Kidney capillary endothelial cell (primary cell): ENCODE measurements around the gene RSPO4.

ENCODE experiments used
- DNase-seq: peaks from one replicate; pipeline ENCODE4 v3.0.0-alpha.2; 2018; ENCODE audit warnings: low spot score

The RSPO4 gene

GRCh38 chr20:967796-968742, 34.0 kb downstream of the RSPO4 start:
- peak; percentile 10 for DNase-seq

GRCh38 chr20:965956-966355, 36.2 kb downstream of the RSPO4 start:
- no peak for DNase-seq

- DNase-seq: no peak
Observed at GRCh38 chr20:963795-964194, 38.3 kb downstream of the RSPO4 start.

GRCh38 chr20:962683-963082, 39.4 kb downstream of the RSPO4 start:
- no peak for DNase-seq

- DNase-seq: no peak
Observed at GRCh38 chr20:962223-962622, 39.9 kb downstream of the RSPO4 start.

GRCh38 chr20:961768-962167, 40.3 kb downstream of the RSPO4 start:
- DNase-seq: no peak

GRCh38 chr20:959996-960615, 42.0 kb downstream of the RSPO4 start:
- no peak for DNase-seq

GRCh38 chr20:958936-959815, 42.9 kb downstream of the RSPO4 start:
- no peak for DNase-seq

- DNase-seq: no peak
Observed at GRCh38 chr20:957544-957943, 44.6 kb downstream of the RSPO4 start.

GRCh38 chr20:956330-956951, 45.7 kb downstream of the RSPO4 start:
- peak; percentile 46 for DNase-seq

- no peak for DNase-seq
Observed at GRCh38 chr20:955656-956055, 46.5 kb downstream of the RSPO4 start.

GRCh38 chr20:955111-955510, 47.0 kb downstream of the RSPO4 start:
- no peak for DNase-seq

GRCh38 chr20:953742-954141, 48.4 kb downstream of the RSPO4 start:
- DNase-seq: no peak

- DNase-seq: no peak
Observed at GRCh38 chr20:952196-952795, 49.8 kb downstream of the RSPO4 start.

- DNase-seq: no peak
Observed at GRCh38 chr20:951384-952169, 50.5 kb downstream of the RSPO4 start.

- no peak for DNase-seq
Observed at GRCh38 chr20:949717-950116, 52.4 kb downstream of the RSPO4 start.

- no peak for DNase-seq
Observed at GRCh38 chr20:946826-947225, 55.3 kb downstream of the RSPO4 start.

GRCh38 chr20:945841-946240, 56.3 kb downstream of the RSPO4 start:
- DNase-seq: no peak

- no peak for DNase-seq
Observed at GRCh38 chr20:944774-945410, 57.2 kb downstream of the RSPO4 start.

- no peak for DNase-seq
Observed at GRCh38 chr20:944148-944547, 58.0 kb downstream of the RSPO4 start.
